ENCODE measurements around the gene FASTKD2. TPM values are rescaled to one million over a fixed set of nuclear protein-coding genes. Genes with fewer than 3 reads are reported as not detected.

Gene FASTKD2
- total and polyA plus RNA-seq, 2 of the 4 experiments (the other 2 are of a cell fraction): 17.6 to 50.4 TPM

GRCh38 chr2:206824993-206825392 is 59.6 kb downstream of the FASTKD2 start:
- H2BK15ac ChIP-seq (ENCODE audit: low read depth, low read length): no peak overlapping the region
- no peaks in the 10 kb centered on the region for H3K36me3 ChIP-seq (ENCODE audit: control insufficient read depth, insufficient read depth, low read length)
- H3K79me1 ChIP-seq (ENCODE audit: low read depth in 1 of 2, low read length in 2 of 2): no peaks in the 10 kb centered on the region
- H3K56ac ChIP-seq (ENCODE audit: extremely low read depth, insufficient read depth, low read length): no peak overlapping the region
- no peak overlapping the region for H3K18ac ChIP-seq (ENCODE audit: low read depth, low read length)
- no peak overlapping the region for H3K27ac ChIP-seq (ENCODE audit: insufficient read depth, low read length)
- no peaks in the 10 kb centered on the region for H3K9me3 ChIP-seq (ENCODE audit: control insufficient read depth, insufficient read depth, low read length)
- H2AK9ac ChIP-seq (replicated peaks; ENCODE audit: low read depth, low read length, poor library complexity): no peak overlapping the region
- H3K9me1 ChIP-seq (ENCODE audit: insufficient read depth, low read length): no peaks in the 10 kb centered on the region
- H3K14ac ChIP-seq (replicated peaks; ENCODE audit: low read depth, low read length): no peak overlapping the region
- intact Hi-C loops (cut with micrococcal nuclease): no loop called here
- no CpG with 5 or more reads among the region's 5 CpGs for WGBS, 2 experiments (ENCODE audit: extremely low coverage in 2 of 2, insufficient read length in 1 of 2)
- H3K27me3 ChIP-seq (ENCODE audit: control insufficient read depth, insufficient read depth, low read length): no peaks in the 10 kb centered on the region
- POLR2A ChIA-PET (ENCODE audit: unreplicated experiment): no interaction called here
- H3K9ac ChIP-seq (ENCODE audit: low read depth, low read length): no peak overlapping the region
- H3K4me3 ChIP-seq (ENCODE audit: insufficient read depth, low read depth, low read length): no peak overlapping the region
- ATAC-seq (ENCODE audit: low read depth): no peak
- H2AK5ac ChIP-seq (ENCODE audit: low read depth, low read length): no peak overlapping the region
- H3K4me2 ChIP-seq (ENCODE audit: low read depth, low read length): no peak overlapping the region
- no peak overlapping the region for H4K5ac ChIP-seq (ENCODE audit: low read depth, low read length)
- CTCF ChIA-PET: no interaction called here
- H4K20me1 ChIP-seq (ENCODE audit: insufficient read depth, low read length): no peaks in the 10 kb centered on the region
- no peak overlapping the region for H2AFZ ChIP-seq (replicated peaks; ENCODE audit: low read length, poor library complexity)
- H4K8ac ChIP-seq (ENCODE audit: low read depth in 2 of 2, low read length in 2 of 2): no peak overlapping the region
- no peak overlapping the region for H2BK20ac ChIP-seq (ENCODE audit: low read depth, low read length)
- dilution Hi-C loops (cut with HindIII; ENCODE audit: low sequenced_read_pairs, unreplicated experiment): no loop called here
- TF ChIP-seq CTCF (conservative IDR thresholded peaks at IDR 0.05; ENCODE audit: low read depth, low read length) (no peak), USF2 (IDR thresholded peaks at IDR 0.05; ENCODE audit: low read depth, low read length) (no peak), ELK1 (IDR thresholded peaks at IDR 0.05; ENCODE audit: borderline replicate concordance, low read depth, low read length) (no peak), RCOR1 (IDR thresholded peaks at IDR 0.05; ENCODE audit: insufficient replicate concordance, low read length) (no peak), POLR2A (IDR thresholded peaks at IDR 0.05; ENCODE audit: low read depth, low read length) (no peak), MAZ (IDR thresholded peaks at IDR 0.05; ENCODE audit: borderline replicate concordance, low read depth, low read length) (no peak), BHLHE40 (IDR thresholded peaks at IDR 0.05; ENCODE audit: low read depth, low read length) (no peak), MXI1 (IDR thresholded peaks at IDR 0.05; ENCODE audit: borderline replicate concordance, low read depth, low read length) (no peak), FOS (IDR thresholded peaks at IDR 0.05; ENCODE audit: low read depth, low read length) (no peak), CHD1 (IDR thresholded peaks at IDR 0.05; ENCODE audit: low read depth, low read length) (no peak), RFX5 (IDR thresholded peaks at IDR 0.05; ENCODE audit: low read depth, low read length) (no peak), MAFK (IDR thresholded peaks at IDR 0.05; ENCODE audit: low read depth, low read length) (no peak), RAD21 (IDR thresholded peaks at IDR 0.05; ENCODE audit: low read length) (no peak), SMC3 (IDR thresholded peaks at IDR 0.05; ENCODE audit: low read depth, low read length) (no peak)
- H3K4me1 ChIP-seq (ENCODE audit: control insufficient read depth, insufficient read depth, low read length): no peaks in the 10 kb centered on the region
- H3K4ac ChIP-seq (ENCODE audit: low read depth, low read length): no peak overlapping the region
- no peak overlapping the region for H2BK5ac ChIP-seq (ENCODE audit: low read depth, low read length, poor library complexity, severe bottlenecking)
- H4K91ac ChIP-seq (ENCODE audit: insufficient read depth, low read depth, low read length): no peak overlapping the region
- no peak overlapping the region for H2BK120ac ChIP-seq (ENCODE audit: low read depth, low read length)
- no TSS peak for BruUV-seq (replicated peaks)
- no peak for DNase-seq
- H3K23ac ChIP-seq (ENCODE audit: low read depth, low read length): no peak overlapping the region
- in situ Hi-C loops (cut with MboI; ENCODE audit: low sequenced_read_pairs): no loop called here
